AG04450 (cell line): ENCODE results near the gene POP7. TPM values are rescaled to one million over a fixed set of nuclear protein-coding genes. Genes with fewer than 3 reads are reported as not detected.

ENCODE experiments used
- CTCF ChIA-PET: fragments of 300-600, 350-600 bp; formaldehyde crosslinking; extraction: SDS; loops from one replicate; lab custom pipeline; 2022; ENCODE audit warnings: antibody characterized with exemption, inconsistent platforms; lab: Charles Lee
- POLR2A ChIA-PET: fragments of 350-600 bp; formaldehyde crosslinking; extraction: SDS; loops from one replicate; lab custom pipeline; 2021; ENCODE audit warnings: antibody characterized with exemption, inconsistent platforms; lab: Yijun Ruan, JAX
- DNase-seq: peaks from one replicate; pipeline ENCODE4 v3.0.0-alpha.2; 2011; ENCODE audit warnings: low read depth, low spot score
- H3K27ac ChIP-seq: one replicate; pipeline ENCODE4 v1.5.1; 2012; ENCODE audit warnings: low read depth, low read length, control low read depth
- H3K27me3 ChIP-seq: one replicate; pipeline ENCODE4 v1.6.0; 2012; ENCODE audit warnings: low read length; ENCODE audit not compliant: control insufficient read depth, insufficient read depth
- H3K4me3 ChIP-seq: 2 replicates; pipeline ENCODE4 v1.5.1; 2011; ENCODE audit warnings: mild to moderate bottlenecking, low read depth, low read length, control low read depth
- H3K9me3 ChIP-seq: 2 replicates; pipeline ENCODE4 v1.5.1; 2012; ENCODE audit warnings: low read length; ENCODE audit not compliant: control insufficient read depth, insufficient read depth
- polyA plus RNA-seq: library from polyadenylated mRNA; depleted of rRNA; stranded (reverse); fragments of >200 nt; gene quantifications from 2 replicates; pipeline ENCODE4 v1.2.3, GENCODE V29; 2011
- TF ChIP-seq, protein P1 (sequence below): IDR thresholded peaks from 2 replicates; pipeline ENCODE4 v1.5.1; 2011; ENCODE audit warnings: low read depth, low read length, control low read depth, inconsistent platforms

The POP7 gene
- polyA plus RNA-seq, 1 experiment: 17.7 TPM

DNA sequence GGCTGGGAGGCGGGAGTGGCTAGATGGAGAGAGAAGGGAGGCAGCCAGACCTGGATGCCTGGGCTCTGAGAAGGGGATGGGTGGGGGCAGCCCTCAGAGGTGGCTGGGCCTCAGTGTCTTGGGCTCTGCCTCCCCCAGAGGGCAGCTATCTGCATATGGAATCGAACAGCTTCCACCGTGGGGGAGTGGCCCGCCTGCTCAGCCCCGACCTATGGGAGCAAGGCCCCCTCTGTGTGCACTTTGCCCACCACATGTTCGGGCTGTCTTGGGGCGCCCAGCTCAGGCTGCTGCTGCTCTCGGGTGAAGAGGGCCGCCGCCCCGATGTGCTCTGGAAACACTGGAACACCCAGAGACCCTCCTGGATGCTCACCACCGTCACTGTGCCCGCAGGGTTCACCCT, 30.8 kb downstream of the POP7 start:
- ChIA-PET CTCF (no interaction called here), POLR2A (no interaction called here)
- Histone ChIP-seq H3K9me3 (no peaks in the 10 kb centered on the region; the same call in 1 of the 2 replicates), H3K4me3 (no peak overlapping the region), H3K27me3 (peaks cover 20% of the 10 kb centered on the region), H3K27ac (no peak overlapping the region)
- DNase-seq: no peak
- TF ChIP-seq, protein P1, sequence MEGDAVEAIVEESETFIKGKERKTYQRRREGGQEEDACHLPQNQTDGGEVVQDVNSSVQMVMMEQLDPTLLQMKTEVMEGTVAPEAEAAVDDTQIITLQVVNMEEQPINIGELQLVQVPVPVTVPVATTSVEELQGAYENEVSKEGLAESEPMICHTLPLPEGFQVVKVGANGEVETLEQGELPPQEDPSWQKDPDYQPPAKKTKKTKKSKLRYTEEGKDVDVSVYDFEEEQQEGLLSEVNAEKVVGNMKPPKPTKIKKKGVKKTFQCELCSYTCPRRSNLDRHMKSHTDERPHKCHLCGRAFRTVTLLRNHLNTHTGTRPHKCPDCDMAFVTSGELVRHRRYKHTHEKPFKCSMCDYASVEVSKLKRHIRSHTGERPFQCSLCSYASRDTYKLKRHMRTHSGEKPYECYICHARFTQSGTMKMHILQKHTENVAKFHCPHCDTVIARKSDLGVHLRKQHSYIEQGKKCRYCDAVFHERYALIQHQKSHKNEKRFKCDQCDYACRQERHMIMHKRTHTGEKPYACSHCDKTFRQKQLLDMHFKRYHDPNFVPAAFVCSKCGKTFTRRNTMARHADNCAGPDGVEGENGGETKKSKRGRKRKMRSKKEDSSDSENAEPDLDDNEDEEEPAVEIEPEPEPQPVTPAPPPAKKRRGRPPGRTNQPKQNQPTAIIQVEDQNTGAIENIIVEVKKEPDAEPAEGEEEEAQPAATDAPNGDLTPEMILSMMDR: no peak

DNA sequence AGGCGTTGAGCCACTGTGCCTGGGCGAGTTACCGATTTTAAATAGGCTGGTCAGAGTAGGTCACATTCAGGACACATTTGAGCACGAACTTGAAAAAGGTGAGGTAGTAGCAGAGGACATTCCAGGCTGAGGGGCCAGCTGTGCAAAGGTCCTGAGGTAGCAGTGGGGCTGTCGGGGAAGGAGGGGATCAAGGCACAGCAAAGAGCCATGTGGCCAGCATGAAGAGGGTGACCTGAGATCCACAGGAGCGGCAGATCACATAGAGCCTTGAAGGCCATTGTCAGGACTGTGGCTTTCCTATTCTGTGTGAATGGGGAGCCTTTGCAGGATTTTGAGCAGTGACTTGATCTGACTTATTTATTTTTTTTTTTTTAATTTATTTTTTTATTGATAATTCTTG, 34.0 kb downstream of the POP7 start:
- TF ChIP-seq, protein P1: no peak
- ChIA-PET POLR2A (no interaction called here), CTCF (interaction anchor here (0.5 kb wide), 1 partner anchor 338 kb away, joined by 4 read pairs; no protein-coding TSS in a partner anchor)

DNA sequence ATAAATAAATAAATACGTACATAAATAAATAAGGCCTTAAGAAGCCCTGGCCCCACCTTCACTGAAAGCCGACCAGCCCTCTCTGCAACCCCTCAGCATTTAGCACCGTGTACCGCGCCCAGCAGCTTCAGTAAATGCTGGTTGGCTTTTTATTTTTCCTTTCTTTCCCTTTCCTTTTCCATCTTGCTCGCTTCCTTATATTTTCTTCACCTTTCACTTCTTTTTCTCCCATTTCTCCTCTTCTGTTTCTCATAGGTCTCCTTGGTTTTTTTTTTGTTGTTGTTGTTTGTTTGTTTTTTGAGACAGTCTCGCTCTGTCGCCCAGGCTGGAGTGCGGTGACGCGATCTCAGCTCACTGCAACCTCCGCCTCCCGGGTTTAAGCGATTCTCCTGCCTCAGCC, 38.7 kb downstream of the POP7 start:
- H3K9me3 ChIP-seq: no peaks in the 10 kb centered on the region; the same call in 1 of the 2 replicates
- no peak for DNase-seq
- peaks cover 18% of the 10 kb centered on the region for H3K27me3 ChIP-seq
- ChIA-PET POLR2A (no interaction called here), CTCF (no interaction called here)
- no peak overlapping the region for H3K4me3 ChIP-seq
- no peak overlapping the region for H3K27ac ChIP-seq
- TF ChIP-seq, protein P1: no peak

More for the DNA sequence above, 34.0 kb downstream of the POP7 start:
- no peaks in the 10 kb centered on the region; the same call in 1 of the 2 replicates for H3K9me3 ChIP-seq
- no peak for DNase-seq
- H3K4me3 ChIP-seq: no peak overlapping the region
- H3K27ac ChIP-seq: no peak overlapping the region
- peaks cover 12% of the 10 kb centered on the region for H3K27me3 ChIP-seq

DNA sequence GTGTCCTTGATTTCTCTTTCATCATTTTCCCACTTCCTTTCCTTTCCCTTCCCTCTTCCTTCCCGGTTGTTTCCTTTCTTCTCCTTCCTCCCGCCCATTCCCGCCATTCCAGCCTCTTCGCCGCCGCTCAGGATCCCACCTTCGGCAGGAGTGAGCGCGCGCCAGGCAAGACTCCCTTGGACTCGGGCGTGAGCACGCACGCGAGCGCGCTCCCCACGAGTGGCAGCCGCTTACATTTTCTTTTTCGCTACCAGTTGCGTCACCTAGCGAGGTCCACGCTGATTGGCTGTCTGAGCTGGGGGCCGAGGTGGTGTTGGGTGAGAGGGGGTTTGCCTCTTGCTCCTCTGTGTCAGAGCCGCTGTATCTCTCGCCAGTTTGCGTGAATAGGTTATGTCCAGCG, 39.3 kb downstream of the POP7 start:
- Histone ChIP-seq H3K27me3 (peaks cover 16% of the 10 kb centered on the region), H3K9me3 (no peaks in the 10 kb centered on the region; the same call in 1 of the 2 replicates), H3K4me3 (peak overlapping the region; percentile 52), H3K27ac (no peak overlapping the region)
- ChIA-PET CTCF (no interaction called here), POLR2A (no interaction called here)
- TF ChIP-seq, protein P1: no peak
- no peak for DNase-seq

DNA sequence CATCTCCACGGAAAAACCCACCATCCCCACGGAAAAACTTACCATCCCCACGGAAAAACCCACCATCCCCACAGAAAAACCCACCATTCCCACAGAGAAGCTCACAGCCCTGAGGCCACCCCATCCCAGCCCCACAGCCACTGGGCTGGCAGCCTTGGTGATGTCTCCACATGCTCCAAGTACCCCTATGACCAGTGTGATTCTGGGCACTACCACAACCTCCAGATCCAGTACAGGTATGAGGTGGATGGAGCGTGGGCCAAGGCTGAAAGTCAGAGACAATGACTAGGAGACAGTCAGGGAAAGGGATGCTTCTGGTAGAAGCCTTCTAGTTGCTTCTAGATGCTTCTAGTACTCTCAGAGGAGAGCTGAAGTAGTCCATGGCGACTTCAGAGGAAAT, 47.1 kb downstream of the POP7 start:
- POLR2A ChIA-PET: no interaction called here
- DNase-seq: no peak
- TF ChIP-seq, protein P1: no peak
- Histone ChIP-seq H3K27me3 (peaks cover 41% of the 10 kb centered on the region), H3K4me3 (no peak overlapping the region), H3K9me3 (no peaks in the 10 kb centered on the region), H3K27ac (no peak overlapping the region)
- CTCF ChIA-PET: no interaction called here
